Endothelial cell (in vitro differentiated cells): ENCODE measurements around the gene CCL17. TPM values are rescaled to one million over a fixed set of nuclear protein-coding genes. Genes with fewer than 3 reads are reported as not detected.
A peak's percentile ranks its signal among the peaks of the same experiment; 100 is the strongest.

ENCODE experiments used
- DNase-seq: peaks from one replicate; pipeline ENCODE4 v3.0.0; 2021; ENCODE audit warnings: low spot score
- H3K27ac Mint-ChIP-seq: one replicate; pipeline ENCODE4 v1.8.0; 2021; ENCODE audit warnings: mixed read lengths, inconsistent platforms; ENCODE audit not compliant: unreplicated experiment
- H3K27me3 Mint-ChIP-seq: one replicate; pipeline ENCODE4 v1.8.0; 2021; ENCODE audit warnings: mild to moderate bottlenecking, moderate library complexity, mixed read lengths, inconsistent platforms; ENCODE audit not compliant: unreplicated experiment
- H3K36me3 Mint-ChIP-seq: one replicate; pipeline ENCODE4 v1.8.0; 2021; ENCODE audit warnings: mild to moderate bottlenecking, low read depth, mixed read lengths, inconsistent platforms; ENCODE audit not compliant: unreplicated experiment
- H3K4me1 Mint-ChIP-seq: one replicate; pipeline ENCODE4 v1.8.0; 2021; ENCODE audit warnings: mild to moderate bottlenecking, mixed read lengths, inconsistent platforms; ENCODE audit not compliant: unreplicated experiment
- H3K4me3 Mint-ChIP-seq: one replicate; pipeline ENCODE4 v1.8.0; 2021; ENCODE audit warnings: mild to moderate bottlenecking, mixed read lengths, inconsistent platforms; ENCODE audit not compliant: unreplicated experiment
- H3K9me3 Mint-ChIP-seq: one replicate; pipeline ENCODE4 v1.8.0; 2021; ENCODE audit warnings: mixed read lengths, inconsistent platforms; ENCODE audit not compliant: unreplicated experiment
- total RNA-seq: library from RNA; stranded (reverse); fragmentation: NEBNext Ultra II Directional; extraction: Animal tissue kit (Norgen Biotek cat#: 25700); gene quantifications from one replicate; pipeline ENCODE4 v1.2.1, GENCODE V29; 2021; ENCODE audit not compliant: unreplicated experiment
- TF ChIP-seq, protein P1 (sequence below): fragments of 200-600 bp; sonication (generic); IDR thresholded peaks from one replicate; pipeline ENCODE4 v1.5.0; 2021; ENCODE audit warnings: antibody characterized with exemption; ENCODE audit not compliant: unreplicated experiment

CCL17 gene
- total RNA-seq, 1 donor from 2014 or later = not detected

DNA sequence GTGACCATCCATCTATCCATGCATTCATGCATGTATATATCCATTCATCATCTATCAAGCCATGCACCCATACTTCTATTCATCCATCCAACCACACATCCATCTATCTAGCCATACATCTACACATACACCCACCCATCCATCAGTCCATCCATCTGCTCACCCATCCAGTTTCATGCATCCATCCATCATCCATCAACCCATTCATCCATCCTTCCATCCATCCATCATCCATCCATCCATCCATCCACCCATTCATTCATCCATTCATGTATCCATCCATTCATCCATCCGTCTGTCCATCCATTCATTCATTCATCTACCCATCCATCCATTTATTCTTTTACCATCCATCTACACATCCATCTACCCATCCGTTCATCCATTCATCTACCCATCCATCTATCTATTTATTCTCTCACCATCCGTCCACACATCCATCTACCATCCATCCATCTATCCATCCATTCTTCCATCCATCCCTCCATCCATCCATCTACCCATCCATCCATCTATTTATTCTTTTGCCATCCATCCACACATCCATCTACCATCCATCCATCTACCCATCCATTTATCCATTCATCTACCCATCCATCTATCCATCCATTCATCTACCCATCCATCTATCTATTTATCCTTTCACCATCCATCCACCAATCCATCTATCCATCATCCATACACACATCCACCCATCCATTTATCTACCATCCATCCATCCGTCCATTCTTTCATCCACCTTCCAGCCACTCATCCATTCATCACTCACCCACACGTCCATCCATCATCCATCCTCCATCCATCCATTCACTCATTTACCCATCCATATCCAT lies 3.2 kb downstream of the CCL17 start:
- H3K9me3 Mint-ChIP-seq = no peaks in the 10 kb centered on the region
- no peaks in the 10 kb centered on the region for H3K36me3 Mint-ChIP-seq
- H3K27me3 Mint-ChIP-seq = peaks cover 11% of the 10 kb centered on the region
- H3K4me1 Mint-ChIP-seq = peaks cover 18% of the 10 kb centered on the region
- H3K27ac Mint-ChIP-seq = no peak overlapping the region
- no peak for DNase-seq
- H3K4me3 Mint-ChIP-seq = no peak overlapping the region
- TF ChIP-seq, protein P1, sequence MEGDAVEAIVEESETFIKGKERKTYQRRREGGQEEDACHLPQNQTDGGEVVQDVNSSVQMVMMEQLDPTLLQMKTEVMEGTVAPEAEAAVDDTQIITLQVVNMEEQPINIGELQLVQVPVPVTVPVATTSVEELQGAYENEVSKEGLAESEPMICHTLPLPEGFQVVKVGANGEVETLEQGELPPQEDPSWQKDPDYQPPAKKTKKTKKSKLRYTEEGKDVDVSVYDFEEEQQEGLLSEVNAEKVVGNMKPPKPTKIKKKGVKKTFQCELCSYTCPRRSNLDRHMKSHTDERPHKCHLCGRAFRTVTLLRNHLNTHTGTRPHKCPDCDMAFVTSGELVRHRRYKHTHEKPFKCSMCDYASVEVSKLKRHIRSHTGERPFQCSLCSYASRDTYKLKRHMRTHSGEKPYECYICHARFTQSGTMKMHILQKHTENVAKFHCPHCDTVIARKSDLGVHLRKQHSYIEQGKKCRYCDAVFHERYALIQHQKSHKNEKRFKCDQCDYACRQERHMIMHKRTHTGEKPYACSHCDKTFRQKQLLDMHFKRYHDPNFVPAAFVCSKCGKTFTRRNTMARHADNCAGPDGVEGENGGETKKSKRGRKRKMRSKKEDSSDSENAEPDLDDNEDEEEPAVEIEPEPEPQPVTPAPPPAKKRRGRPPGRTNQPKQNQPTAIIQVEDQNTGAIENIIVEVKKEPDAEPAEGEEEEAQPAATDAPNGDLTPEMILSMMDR = no peak

DNA sequence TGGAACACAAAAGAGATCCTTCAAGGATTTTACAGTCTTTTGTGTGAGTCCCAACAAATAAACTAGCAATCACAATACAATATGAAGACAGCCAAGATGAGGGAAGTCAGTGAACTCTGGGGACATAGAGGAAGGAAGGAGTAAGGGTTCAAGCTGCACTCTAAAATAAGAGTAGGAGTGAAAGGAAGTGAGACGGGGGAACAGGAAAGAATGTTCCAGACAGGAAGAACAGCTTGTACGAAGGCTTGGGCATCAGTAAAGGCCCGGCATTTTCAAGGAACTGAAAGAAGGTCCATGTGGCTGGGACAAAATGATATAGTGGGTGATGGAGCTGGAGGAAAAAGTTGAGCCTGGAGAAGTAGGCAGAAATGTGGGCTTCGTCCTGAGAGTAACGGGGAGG lies 4.5 kb downstream of the CCL17 start:
- H3K27me3 Mint-ChIP-seq = peaks cover 10% of the 10 kb centered on the region
- H3K36me3 Mint-ChIP-seq = no peaks in the 10 kb centered on the region

DNA sequence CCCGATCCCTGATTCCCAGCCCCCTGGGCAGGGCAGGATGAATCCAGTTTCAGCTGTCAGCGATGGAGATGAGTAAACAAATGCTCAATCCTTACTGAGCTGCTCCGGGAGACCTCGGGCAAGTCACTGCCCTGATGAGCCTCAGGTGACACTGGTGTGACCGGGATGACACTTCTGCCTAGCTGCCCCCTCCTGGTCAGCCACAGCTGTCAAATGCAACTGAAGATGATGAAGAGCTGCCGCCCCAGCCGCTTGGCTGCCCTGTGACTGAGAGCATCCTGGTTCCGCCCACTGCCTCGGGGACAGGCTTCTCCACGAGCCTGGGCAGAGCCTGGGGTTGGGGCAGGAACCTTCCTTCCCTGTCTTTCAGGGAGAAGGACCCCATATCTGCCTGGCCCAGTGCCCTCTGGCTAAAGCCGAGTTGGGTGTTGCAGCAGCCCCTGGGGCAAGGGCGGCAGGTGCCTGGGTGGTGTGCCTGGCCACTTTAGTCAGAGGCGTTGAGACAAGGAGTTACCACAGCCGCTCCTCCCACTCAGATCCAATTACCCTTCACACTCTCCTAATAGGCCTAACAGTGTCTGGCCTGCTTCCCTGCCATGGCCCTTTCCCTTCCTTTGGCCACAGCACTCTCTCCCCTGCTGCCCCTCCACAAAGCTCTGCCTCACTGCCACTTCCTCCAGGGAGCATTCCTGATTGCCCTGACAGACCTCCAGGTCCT lies 5.5 kb downstream of the CCL17 start:
- no peaks in the 10 kb centered on the region for H3K36me3 Mint-ChIP-seq
- no peaks in the 10 kb centered on the region for H3K9me3 Mint-ChIP-seq
- no peak overlapping the region for H3K4me3 Mint-ChIP-seq
- H3K27me3 Mint-ChIP-seq = peaks cover 11% of the 10 kb centered on the region
- TF ChIP-seq, protein P1 = no peak
- no peak overlapping the region for H3K27ac Mint-ChIP-seq
- H3K4me1 Mint-ChIP-seq = peaks cover 20% of the 10 kb centered on the region
- DNase-seq = no peak

More for the DNA sequence above, 4.5 kb downstream of the CCL17 start:
- DNase-seq = no peak
- H3K4me1 Mint-ChIP-seq = peaks cover 18% of the 10 kb centered on the region
- H3K9me3 Mint-ChIP-seq = no peaks in the 10 kb centered on the region
- peak overlapping the region; percentile 19 for H3K27ac Mint-ChIP-seq
- TF ChIP-seq, protein P1 = no peak
- H3K4me3 Mint-ChIP-seq = no peak overlapping the region

DNA sequence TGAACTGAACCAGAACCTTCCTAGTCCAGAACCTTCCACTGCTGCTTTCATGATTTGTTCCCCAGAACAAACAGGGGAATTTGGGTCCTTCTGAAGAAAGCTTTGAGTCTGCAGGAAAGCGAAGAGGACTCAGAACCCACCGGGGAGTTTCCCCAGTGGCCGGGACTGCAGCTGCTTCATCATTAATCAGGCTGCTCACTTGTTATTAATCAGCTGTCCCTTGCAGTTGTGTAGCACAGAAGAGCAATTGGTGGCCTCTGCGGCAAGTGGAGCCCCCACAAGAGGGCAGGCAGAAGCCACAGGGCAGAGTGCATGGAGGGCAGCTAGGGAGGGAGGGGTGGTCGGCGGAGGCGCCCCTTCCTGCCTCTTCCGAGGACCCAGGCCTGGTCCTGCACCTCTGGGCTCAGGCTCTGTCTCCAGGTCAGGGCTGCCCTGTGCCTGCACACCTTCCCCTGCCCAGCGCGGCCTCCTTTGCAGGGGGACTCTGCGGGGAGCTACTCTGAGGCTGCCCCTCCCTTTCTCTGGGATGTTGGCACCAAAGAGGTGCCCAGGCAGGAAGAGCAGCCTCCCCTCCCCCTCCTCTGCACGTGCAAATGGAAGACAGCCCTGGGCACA lies 6.9 kb downstream of the CCL17 start:
- DNase-seq = no peak
- Mint-ChIP-seq H3K9me3 (no peaks in the 10 kb centered on the region), H3K27me3 (peaks cover 11% of the 10 kb centered on the region), H3K4me1 (peaks cover 18% of the 10 kb centered on the region), H3K36me3 (no peaks in the 10 kb centered on the region), H3K27ac (no peak overlapping the region), H3K4me3 (no peak overlapping the region)
- TF ChIP-seq, protein P1 = no peak
